ENCODE data around the gene ZFAND3.

DNA sequence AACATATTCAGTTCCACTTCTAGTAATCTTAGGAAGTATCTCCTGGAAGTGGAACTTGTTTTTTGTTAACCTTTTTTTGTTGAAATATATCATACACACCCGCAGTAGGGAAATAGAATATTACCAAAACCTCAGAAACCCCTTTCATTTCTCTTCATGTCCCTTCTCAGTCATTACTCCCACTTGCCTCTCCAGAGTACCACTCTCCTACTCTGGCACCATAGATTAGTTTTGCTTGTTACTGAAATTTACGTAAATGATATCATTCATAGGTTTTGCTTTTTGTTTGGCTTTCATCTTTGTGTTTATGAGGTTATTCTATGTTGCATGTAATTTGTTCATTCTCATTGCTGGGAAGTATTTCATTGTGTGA, 52.8 kb downstream of the ZFAND3 start:
- TF ChIP-seq EZH2phosphoT487 (IDR thresholded peaks at IDR 0.05; ENCODE audit: borderline replicate concordance, low read depth) (no peak), YY1 (IDR thresholded peaks at IDR 0.05; ENCODE audit: low read depth) (no peak), RFX5 (IDR thresholded peaks at IDR 0.05; ENCODE audit: low read length) (no peak), RCOR1 (IDR thresholded peaks at IDR 0.05; ENCODE audit: low read length) (no peak)
- TF ChIP-seq, protein P1, sequence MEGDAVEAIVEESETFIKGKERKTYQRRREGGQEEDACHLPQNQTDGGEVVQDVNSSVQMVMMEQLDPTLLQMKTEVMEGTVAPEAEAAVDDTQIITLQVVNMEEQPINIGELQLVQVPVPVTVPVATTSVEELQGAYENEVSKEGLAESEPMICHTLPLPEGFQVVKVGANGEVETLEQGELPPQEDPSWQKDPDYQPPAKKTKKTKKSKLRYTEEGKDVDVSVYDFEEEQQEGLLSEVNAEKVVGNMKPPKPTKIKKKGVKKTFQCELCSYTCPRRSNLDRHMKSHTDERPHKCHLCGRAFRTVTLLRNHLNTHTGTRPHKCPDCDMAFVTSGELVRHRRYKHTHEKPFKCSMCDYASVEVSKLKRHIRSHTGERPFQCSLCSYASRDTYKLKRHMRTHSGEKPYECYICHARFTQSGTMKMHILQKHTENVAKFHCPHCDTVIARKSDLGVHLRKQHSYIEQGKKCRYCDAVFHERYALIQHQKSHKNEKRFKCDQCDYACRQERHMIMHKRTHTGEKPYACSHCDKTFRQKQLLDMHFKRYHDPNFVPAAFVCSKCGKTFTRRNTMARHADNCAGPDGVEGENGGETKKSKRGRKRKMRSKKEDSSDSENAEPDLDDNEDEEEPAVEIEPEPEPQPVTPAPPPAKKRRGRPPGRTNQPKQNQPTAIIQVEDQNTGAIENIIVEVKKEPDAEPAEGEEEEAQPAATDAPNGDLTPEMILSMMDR (IDR thresholded peaks at IDR 0.05), result no peak

Data from SK-N-SH (cell line).